Testis (tissue), 3 donors: ENCODE results near the gene TMEM63C. TPM values are rescaled to one million over a fixed set of nuclear protein-coding genes. Genes with fewer than 3 reads are reported as not detected.

Source experiments
- DNase-seq: peaks from one replicate; pipeline ENCODE4 v3.0.0-alpha.2; 2019
- H3K27ac ChIP-seq, 2 donors: fragments of 200-600 bp; sonication (generic); one replicate each; pipeline ENCODE4 v1.5.1; 2019
- H3K27me3 ChIP-seq: fragments of 200-600 bp; sonication (generic); one replicate; pipeline ENCODE4 v1.5.1; 2019
- H3K36me3 ChIP-seq: fragments of 200-600 bp; sonication (generic); one replicate; pipeline ENCODE4 v1.5.1; 2017; ENCODE audit warnings: low read depth; ENCODE audit errors: missing control alignments
- H3K4me1 ChIP-seq: fragments of 200-600 bp; sonication (generic); one replicate; pipeline ENCODE4 v1.5.1; 2019
- H3K4me3 ChIP-seq, 2 donors: fragments of 200-600 bp; sonication (generic); one replicate each; pipeline ENCODE4 v1.5.1; 2017 to 2019
- H3K9me3 ChIP-seq: fragments of 200-600 bp; sonication (generic); one replicate; pipeline ENCODE4 v1.5.1; 2017
- CTCF ChIP-seq, 3 experiments: fragments of 450-650 bp in 2 of 3; fragments of 200-600 bp in 1 of 3; sonication (generic) in 1 of 3; IDR thresholded peaks; one replicate each; pipeline ENCODE4 v1.5.1; 2016 to 2019; ENCODE audit warnings: antibody characterized with exemption in 3 of 3, mild to moderate bottlenecking in 2 of 3, moderate library complexity in 1 of 3
- POLR2A ChIP-seq: fragments of 450-650 bp; IDR thresholded peaks from one replicate; pipeline ENCODE4 v1.6.1; 2017; ENCODE audit warnings: antibody characterized with exemption, mild to moderate bottlenecking, moderate library complexity
- WGBS, 2 donors: methylation state at CpG; one replicate each; pipeline ENCODE4 v1.1.5; 2018; 5-methylcytosine and 5-hydroxymethylcytosine counted together
- intact Hi-C: fragments of 100-400 bp; cut with DNase I; formaldehyde crosslinking; loops from one replicate; pipeline ENCODE4 v1.15.1; 2023; ENCODE audit warnings: low total_unique reads
- polyA plus RNA-seq: library from polyadenylated mRNA; stranded (reverse); fragments of 350-450 nt; fragmentation: Illumina TruSeq; extraction: RNeasy Lipid Tissue Mini Kit (QIAGEN cat#74804); gene quantifications from one replicate; pipeline ENCODE4 v1.2.3, GENCODE V29; 2014; ENCODE audit warnings: low read depth, low replicate concordance; ENCODE audit not compliant: insufficient read depth
- total RNA-seq, 2 donors: library from RNA; depleted of rRNA; stranded (reverse); fragments of >200 nt; gene quantifications; one replicate each; pipeline ENCODE4 v1.2.3, GENCODE V29; 2016

Gene TMEM63C
- total and polyA plus RNA-seq, 3 donors from 2014 or later, result 14.1 to 21.0 (median 20.7) TPM

- Histone ChIP-seq H3K27me3 (no peaks in the 10 kb centered on the region), H3K27ac (no peak overlapping the region), H3K36me3 (no peaks in the 10 kb centered on the region), H3K4me3 (no peak overlapping the region), H3K4me1 (no peaks in the 10 kb centered on the region), H3K9me3 (no peaks in the 10 kb centered on the region)
- no peak for DNase-seq
- TF ChIP-seq CTCF (IDR thresholded peaks at IDR 0.05) (no peak), POLR2A (no peak)
- 84% methylated on average over 4 of the region's 4 CpGs for WGBS, 2 donors
- intact Hi-C loops, result no loop called here
Measured at GRCh38 chr14:77272261-77272660, 90.7 kb downstream of the TMEM63C start.

DNA sequence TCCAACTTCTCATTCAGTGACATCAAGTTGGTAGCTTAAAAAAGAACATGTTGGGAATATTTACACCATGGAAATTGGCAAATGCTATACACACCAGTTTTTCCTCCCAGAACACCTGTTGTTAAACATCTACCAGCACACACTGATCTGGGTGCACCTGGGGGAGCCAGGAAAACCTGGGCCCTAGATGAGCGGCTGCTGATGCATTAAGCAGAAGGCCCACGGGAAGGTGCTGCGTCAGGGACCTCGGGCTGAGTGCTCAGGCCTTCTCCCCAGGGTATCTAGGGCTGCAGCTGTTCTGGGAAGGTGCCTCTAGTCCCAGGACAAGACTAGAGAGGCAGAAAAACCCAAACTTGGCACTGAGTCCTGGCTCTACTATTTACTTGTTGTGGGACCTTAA lies 92.2 kb downstream of the TMEM63C start:
- Histone ChIP-seq H3K4me3 (no peak overlapping the region), H3K36me3 (no peaks in the 10 kb centered on the region), H3K9me3 (no peaks in the 10 kb centered on the region), H3K4me1 (no peaks in the 10 kb centered on the region), H3K27me3 (no peaks in the 10 kb centered on the region), H3K27ac (no peak overlapping the region)
- no peak for TF ChIP-seq POLR2A
- TF ChIP-seq CTCF (IDR thresholded peaks at IDR 0.05), result no peak
- intact Hi-C loops, result no loop called here
- WGBS, 2 donors, result 95 to 98% methylated on average over 4 of the region's 4 CpGs
- DNase-seq, result no peak

GRCh38 chr14:77275041-77275580 lies 93.5 kb downstream of the TMEM63C start:
- no peak overlapping the region for H3K27ac ChIP-seq
- no peaks in the 10 kb centered on the region for H3K36me3 ChIP-seq
- no peaks in the 10 kb centered on the region for H3K4me1 ChIP-seq
- WGBS, 2 donors, result 71 to 74% methylated on average over 5 of the region's 5 CpGs
- H3K4me3 ChIP-seq, result no peak overlapping the region
- TF ChIP-seq POLR2A (no peak), CTCF (IDR thresholded peaks at IDR 0.05) (no peak)
- no peaks in the 10 kb centered on the region for H3K9me3 ChIP-seq
- no peaks in the 10 kb centered on the region for H3K27me3 ChIP-seq
- DNase-seq, result no peak
- intact Hi-C loops, result no loop called here

DNA sequence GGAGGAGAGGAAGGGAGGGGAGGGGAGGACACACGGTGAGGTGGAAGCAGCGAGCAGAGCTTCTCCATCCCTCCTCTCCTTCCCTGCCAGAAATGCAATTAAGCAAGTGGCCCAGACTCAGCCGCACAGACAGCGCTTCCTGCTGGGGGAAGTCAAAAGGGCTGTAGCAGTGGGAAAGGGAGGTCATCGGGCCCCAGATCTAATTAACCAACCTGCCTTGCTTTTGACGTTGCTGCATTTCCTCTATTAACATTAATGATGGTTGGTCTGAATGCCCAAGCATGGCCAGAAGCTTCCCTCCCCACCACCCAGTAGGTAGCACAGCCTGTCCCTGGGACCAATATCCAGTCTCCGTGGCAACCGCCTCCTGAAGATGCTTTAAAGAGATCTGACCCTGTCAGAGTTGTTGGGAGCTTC lies 94.0 kb downstream of the TMEM63C start:
- no peaks in the 10 kb centered on the region for H3K4me1 ChIP-seq
- WGBS, 2 donors, result 60 to 66% methylated on average over 7 to 8 of the region's 8 CpGs
- no peaks in the 10 kb centered on the region for H3K9me3 ChIP-seq
- intact Hi-C loops, result no loop called here
- no peak overlapping the region for H3K4me3 ChIP-seq
- DNase-seq, result no peak
- TF ChIP-seq POLR2A (no peak), CTCF (IDR thresholded peaks at IDR 0.05) (no peak)
- no peak overlapping the region for H3K27ac ChIP-seq
- H3K27me3 ChIP-seq, result no peaks in the 10 kb centered on the region
- no peaks in the 10 kb centered on the region for H3K36me3 ChIP-seq

DNA sequence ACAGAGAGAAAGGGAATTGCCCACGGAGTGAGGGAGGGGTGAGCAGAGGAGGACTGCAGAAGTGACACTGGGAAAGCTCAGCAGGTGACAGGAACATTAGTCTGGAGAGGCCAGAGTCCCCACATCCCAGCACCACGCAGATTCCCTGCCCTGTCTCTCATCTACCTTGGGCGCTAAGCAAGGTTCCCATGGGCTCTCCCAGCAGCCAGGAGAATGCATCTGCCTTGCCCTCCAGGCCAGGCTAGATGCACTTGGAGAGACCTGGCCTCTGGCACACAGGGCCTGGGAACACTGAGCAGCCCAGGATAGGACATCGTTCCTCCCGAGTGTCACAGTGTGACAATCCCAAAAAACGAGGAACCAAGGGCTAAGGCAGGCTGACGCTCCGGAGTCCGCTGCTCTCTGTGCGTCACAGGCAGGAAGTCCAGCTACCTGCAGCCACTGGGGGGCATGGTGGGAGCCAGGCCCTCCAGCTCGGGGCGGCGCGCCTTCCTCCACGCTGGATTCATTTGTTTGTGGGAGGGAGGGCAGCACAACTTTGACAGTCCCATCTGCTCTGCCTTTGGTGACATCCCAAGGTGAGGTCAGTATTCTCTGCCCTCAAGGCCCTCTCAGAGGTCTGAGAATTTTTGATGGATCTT lies 94.8 kb downstream of the TMEM63C start:
- no peaks in the 10 kb centered on the region for H3K36me3 ChIP-seq
- no peak for TF ChIP-seq POLR2A
- TF ChIP-seq CTCF (IDR thresholded peaks at IDR 0.05), result no peak
- H3K4me3 ChIP-seq, result no peak overlapping the region
- no peak for DNase-seq
- H3K27me3 ChIP-seq, result no peaks in the 10 kb centered on the region
- H3K9me3 ChIP-seq, result no peaks in the 10 kb centered on the region
- no peaks in the 10 kb centered on the region for H3K4me1 ChIP-seq
- WGBS, 2 donors, result 84 to 93% methylated on average over 9 to 15 of the region's 15 CpGs
- no peak overlapping the region for H3K27ac ChIP-seq
- intact Hi-C loops, result no loop called here
